ENCODE results near the gene RARB. TPM values are rescaled to one million over a fixed set of nuclear protein-coding genes. Genes with fewer than 3 reads are reported as not detected.

Gene RARB
- total and polyA plus RNA-seq, 9 of the 15 experiments (the other 6 are each of a cell fraction or from before 2014, with no cell fraction given) = 0.15 to 1.3 (median 0.27) TPM

DNA sequence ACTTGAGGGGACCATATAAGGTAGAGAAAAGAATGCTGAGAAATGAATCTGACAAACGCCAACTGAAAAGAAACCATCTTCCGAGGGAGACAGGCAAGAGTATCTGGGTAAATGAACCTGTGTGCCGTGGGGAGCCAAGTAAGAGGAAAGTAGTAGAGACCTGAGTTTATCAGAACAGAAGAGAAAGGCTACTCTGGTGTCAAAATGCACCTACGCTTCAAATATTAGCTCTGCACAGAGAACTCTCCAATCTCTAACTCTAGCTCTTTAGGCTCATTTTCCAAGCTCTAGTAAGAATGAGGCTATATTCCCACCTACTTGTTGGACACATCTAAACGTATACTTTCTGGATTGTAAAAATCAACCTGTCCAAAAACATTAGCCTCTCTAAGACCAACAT is 183.1 kb downstream of the RARB start (continued):
- no peak for TF ChIP-seq CREBBP (IDR thresholded peaks at IDR 0.05; ENCODE audit: low read depth, low read length)
- no peak for TF ChIP-seq TSC22D4 (tag; IDR thresholded peaks at IDR 0.05)
- no peak for TF ChIP-seq NFE2L1 (tag; IDR thresholded peaks at IDR 0.05; ENCODE audit: borderline replicate concordance, low read depth)
- no peak for TF ChIP-seq NCOA2 (IDR thresholded peaks at IDR 0.05; ENCODE audit: partially characterized antibody in 2 of 2)
- no peak for TF ChIP-seq SIN3B (IDR thresholded peaks at IDR 0.05; ENCODE audit: low read depth)

- Histone ChIP-seq H3K4me3 (no peak overlapping the region), H3K9me3 (replicated peaks; ENCODE audit: control insufficient read depth, insufficient read depth, low read depth, low read length) (no peaks in the 10 kb centered on the region), H3K27ac (ENCODE audit: extremely low read depth, low read depth, low read length) (no peak overlapping the region), H3K27me3 (ENCODE audit: control insufficient read depth in 2 of 2, insufficient read depth in 2 of 2, low read length in 2 of 2) (no peaks in the 10 kb centered on the region), H3K79me2 (ENCODE audit: control insufficient read depth, insufficient read depth, low read length) (no peaks in the 10 kb centered on the region), H3K9me1 (ENCODE audit: control insufficient read depth, insufficient read depth, low read length) (no peaks in the 10 kb centered on the region), H3K4me2 (ENCODE audit: insufficient read depth, low read length) (no peak overlapping the region), H3K36me3 (ENCODE audit: control insufficient read depth, insufficient read depth, low read length) (peaks cover 76% of the 10 kb centered on the region), H4K20me1 (replicated peaks; ENCODE audit: control insufficient read depth, insufficient read depth, low read length) (no peaks in the 10 kb centered on the region), H3K4me1 (replicated peaks in 1 of 2; ENCODE audit: control insufficient read depth in 2 of 2, insufficient read depth in 2 of 2, low read length in 2 of 2) (no peaks in the 10 kb centered on the region), H2AFZ (ENCODE audit: low read depth, low read length) (no peak overlapping the region), H3K9ac (ENCODE audit: insufficient read depth in 1 of 2, low read depth in 2 of 2, low read length in 2 of 2) (no peak overlapping the region)
- POLR2A ChIA-PET = no interaction called here
- in situ Hi-C loops (cut with MboI) = no loop called here
- CTCF ChIA-PET (ENCODE audit: low intra/inter-chr PET ratio) = no interaction called here
- BruUV-seq (replicated peaks) = no TSS peak
- FAIRE-seq (no peak), ATAC-seq (no peak), DNase-seq (ENCODE audit: extremely low read depth in 1 of 4, low spot score in 3 of 4) (no peak)
- TF ChIP-seq ZNF316 (IDR thresholded peaks at IDR 0.05) (peak; percentile 65), ZKSCAN1 (IDR thresholded peaks at IDR 0.05; ENCODE audit: low read depth, low read length) (no peak), C11orf30 (IDR thresholded peaks at IDR 0.05; ENCODE audit: low read depth) (0 out of 2 replicates have a peak, but pooled peaks have one; percentile 19)
- TF ChIP-seq, protein P1, sequence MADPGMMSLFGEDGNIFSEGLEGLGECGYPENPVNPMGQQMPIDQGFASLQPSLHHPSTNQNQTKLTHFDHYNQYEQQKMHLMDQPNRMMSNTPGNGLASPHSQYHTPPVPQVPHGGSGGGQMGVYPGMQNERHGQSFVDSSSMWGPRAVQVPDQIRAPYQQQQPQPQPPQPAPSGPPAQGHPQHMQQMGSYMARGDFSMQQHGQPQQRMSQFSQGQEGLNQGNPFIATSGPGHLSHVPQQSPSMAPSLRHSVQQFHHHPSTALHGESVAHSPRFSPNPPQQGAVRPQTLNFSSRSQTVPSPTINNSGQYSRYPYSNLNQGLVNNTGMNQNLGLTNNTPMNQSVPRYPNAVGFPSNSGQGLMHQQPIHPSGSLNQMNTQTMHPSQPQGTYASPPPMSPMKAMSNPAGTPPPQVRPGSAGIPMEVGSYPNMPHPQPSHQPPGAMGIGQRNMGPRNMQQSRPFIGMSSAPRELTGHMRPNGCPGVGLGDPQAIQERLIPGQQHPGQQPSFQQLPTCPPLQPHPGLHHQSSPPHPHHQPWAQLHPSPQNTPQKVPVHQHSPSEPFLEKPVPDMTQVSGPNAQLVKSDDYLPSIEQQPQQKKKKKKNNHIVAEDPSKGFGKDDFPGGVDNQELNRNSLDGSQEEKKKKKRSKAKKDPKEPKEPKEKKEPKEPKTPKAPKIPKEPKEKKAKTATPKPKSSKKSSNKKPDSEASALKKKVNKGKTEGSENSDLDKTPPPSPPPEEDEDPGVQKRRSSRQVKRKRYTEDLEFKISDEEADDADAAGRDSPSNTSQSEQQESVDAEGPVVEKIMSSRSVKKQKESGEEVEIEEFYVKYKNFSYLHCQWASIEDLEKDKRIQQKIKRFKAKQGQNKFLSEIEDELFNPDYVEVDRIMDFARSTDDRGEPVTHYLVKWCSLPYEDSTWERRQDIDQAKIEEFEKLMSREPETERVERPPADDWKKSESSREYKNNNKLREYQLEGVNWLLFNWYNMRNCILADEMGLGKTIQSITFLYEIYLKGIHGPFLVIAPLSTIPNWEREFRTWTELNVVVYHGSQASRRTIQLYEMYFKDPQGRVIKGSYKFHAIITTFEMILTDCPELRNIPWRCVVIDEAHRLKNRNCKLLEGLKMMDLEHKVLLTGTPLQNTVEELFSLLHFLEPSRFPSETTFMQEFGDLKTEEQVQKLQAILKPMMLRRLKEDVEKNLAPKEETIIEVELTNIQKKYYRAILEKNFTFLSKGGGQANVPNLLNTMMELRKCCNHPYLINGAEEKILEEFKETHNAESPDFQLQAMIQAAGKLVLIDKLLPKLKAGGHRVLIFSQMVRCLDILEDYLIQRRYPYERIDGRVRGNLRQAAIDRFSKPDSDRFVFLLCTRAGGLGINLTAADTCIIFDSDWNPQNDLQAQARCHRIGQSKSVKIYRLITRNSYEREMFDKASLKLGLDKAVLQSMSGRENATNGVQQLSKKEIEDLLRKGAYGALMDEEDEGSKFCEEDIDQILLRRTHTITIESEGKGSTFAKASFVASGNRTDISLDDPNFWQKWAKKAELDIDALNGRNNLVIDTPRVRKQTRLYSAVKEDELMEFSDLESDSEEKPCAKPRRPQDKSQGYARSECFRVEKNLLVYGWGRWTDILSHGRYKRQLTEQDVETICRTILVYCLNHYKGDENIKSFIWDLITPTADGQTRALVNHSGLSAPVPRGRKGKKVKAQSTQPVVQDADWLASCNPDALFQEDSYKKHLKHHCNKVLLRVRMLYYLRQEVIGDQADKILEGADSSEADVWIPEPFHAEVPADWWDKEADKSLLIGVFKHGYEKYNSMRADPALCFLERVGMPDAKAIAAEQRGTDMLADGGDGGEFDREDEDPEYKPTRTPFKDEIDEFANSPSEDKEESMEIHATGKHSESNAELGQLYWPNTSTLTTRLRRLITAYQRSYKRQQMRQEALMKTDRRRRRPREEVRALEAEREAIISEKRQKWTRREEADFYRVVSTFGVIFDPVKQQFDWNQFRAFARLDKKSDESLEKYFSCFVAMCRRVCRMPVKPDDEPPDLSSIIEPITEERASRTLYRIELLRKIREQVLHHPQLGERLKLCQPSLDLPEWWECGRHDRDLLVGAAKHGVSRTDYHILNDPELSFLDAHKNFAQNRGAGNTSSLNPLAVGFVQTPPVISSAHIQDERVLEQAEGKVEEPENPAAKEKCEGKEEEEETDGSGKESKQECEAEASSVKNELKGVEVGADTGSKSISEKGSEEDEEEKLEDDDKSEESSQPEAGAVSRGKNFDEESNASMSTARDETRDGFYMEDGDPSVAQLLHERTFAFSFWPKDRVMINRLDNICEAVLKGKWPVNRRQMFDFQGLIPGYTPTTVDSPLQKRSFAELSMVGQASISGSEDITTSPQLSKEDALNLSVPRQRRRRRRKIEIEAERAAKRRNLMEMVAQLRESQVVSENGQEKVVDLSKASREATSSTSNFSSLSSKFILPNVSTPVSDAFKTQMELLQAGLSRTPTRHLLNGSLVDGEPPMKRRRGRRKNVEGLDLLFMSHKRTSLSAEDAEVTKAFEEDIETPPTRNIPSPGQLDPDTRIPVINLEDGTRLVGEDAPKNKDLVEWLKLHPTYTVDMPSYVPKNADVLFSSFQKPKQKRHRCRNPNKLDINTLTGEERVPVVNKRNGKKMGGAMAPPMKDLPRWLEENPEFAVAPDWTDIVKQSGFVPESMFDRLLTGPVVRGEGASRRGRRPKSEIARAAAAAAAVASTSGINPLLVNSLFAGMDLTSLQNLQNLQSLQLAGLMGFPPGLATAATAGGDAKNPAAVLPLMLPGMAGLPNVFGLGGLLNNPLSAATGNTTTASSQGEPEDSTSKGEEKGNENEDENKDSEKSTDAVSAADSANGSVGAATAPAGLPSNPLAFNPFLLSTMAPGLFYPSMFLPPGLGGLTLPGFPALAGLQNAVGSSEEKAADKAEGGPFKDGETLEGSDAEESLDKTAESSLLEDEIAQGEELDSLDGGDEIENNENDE (IDR thresholded peaks at IDR 0.05; ENCODE audit: low read depth, low read length) = no peak
- intact Hi-C loops (cut with micrococcal nuclease) = no loop called here
Measured at GRCh38 chr3:25618028-25618427, 190.0 kb downstream of the RARB start.

Data from K562 (cell line).